DOHH2 (cell line): Measurements from ENCODE around the gene NPPA.

ENCODE experiments used
- H3F3A ChIP-seq: fragments of 200-600 bp; sonication (generic), shearing (Covaris generic); 2 replicates; pipeline ENCODE4 v1.6.0; 2016; ENCODE audit warnings: antibody characterized with exemption, mild to moderate bottlenecking; ENCODE audit not compliant: control insufficient read depth, insufficient read depth
- H3K27ac ChIP-seq: fragments of 200-600 bp; sonication (generic); 2 replicates; pipeline ENCODE4 v1.5.1; 2014; ENCODE audit warnings: low read depth, mild to moderate bottlenecking, low read length, moderate library complexity
- H3K27me3 ChIP-seq: fragments of 200-600 bp; sonication (generic); 2 replicates; pipeline ENCODE4 v1.6.1; 2014; ENCODE audit warnings: mild to moderate bottlenecking, low read length, mixed read lengths; ENCODE audit not compliant: control insufficient read depth
- H3K36me3 ChIP-seq: fragments of 200-600 bp; sonication (generic); 2 replicates; pipeline ENCODE4 v1.6.1; 2014; ENCODE audit warnings: mild to moderate bottlenecking, low read length, moderate library complexity, mixed read lengths; ENCODE audit not compliant: control insufficient read depth
- H3K4me1 ChIP-seq: fragments of 200-600 bp; sonication (generic); 2 replicates; pipeline ENCODE4 v1.6.1; 2014; ENCODE audit warnings: mild to moderate bottlenecking, low read length, mixed read lengths; ENCODE audit not compliant: control insufficient read depth
- H3K4me2 ChIP-seq: fragments of 200-600 bp; sonication (generic); 2 replicates; pipeline ENCODE4 v1.6.0; 2014; ENCODE audit warnings: mild to moderate bottlenecking, low read length, moderate library complexity
- H3K4me3 ChIP-seq: fragments of 200-600 bp; sonication (generic); 2 replicates; pipeline ENCODE4 v1.5.1; 2014; ENCODE audit warnings: mild to moderate bottlenecking, low read length, mixed read lengths
- H3K79me2 ChIP-seq: fragments of 200-600 bp; sonication (generic); 2 replicates; pipeline ENCODE4 v1.6.1; 2014; ENCODE audit warnings: mild to moderate bottlenecking, low read length, mixed read lengths; ENCODE audit not compliant: control insufficient read depth
- H3K9me2 ChIP-seq: fragments of 200-600 bp; sonication (generic); replicated peaks from 2 replicates; pipeline ENCODE4 v1.6.1; 2014; ENCODE audit warnings: mild to moderate bottlenecking, low read length, mixed read lengths; ENCODE audit not compliant: control insufficient read depth
- H3K9me3 ChIP-seq: fragments of 200-600 bp; sonication (generic); 2 replicates; pipeline ENCODE4 v1.6.1; 2014; ENCODE audit warnings: antibody characterized with exemption, low read length, mixed read lengths; ENCODE audit not compliant: control insufficient read depth, insufficient read depth
- H4K20me1 ChIP-seq: fragments of 200-600 bp; sonication (generic); 2 replicates; pipeline ENCODE4 v1.6.0; 2014; ENCODE audit warnings: low read depth, mild to moderate bottlenecking, antibody characterized with exemption, low read length, moderate library complexity; ENCODE audit not compliant: control insufficient read depth, insufficient read depth
- CTCF ChIP-seq: fragments of 200-600 bp; sonication (generic); IDR thresholded peaks from one replicate; pipeline ENCODE4 v1.5.1; 2014; ENCODE audit warnings: antibody characterized with exemption, mild to moderate bottlenecking, low read depth, low read length; ENCODE audit not compliant: poor library complexity, severe bottlenecking
- EZH2phosphoT487 ChIP-seq: fragments of 200-600 bp; sonication (generic); IDR thresholded peaks from 2 replicates; pipeline ENCODE4 v1.6.1; 2017; ENCODE audit warnings: borderline replicate concordance, mild to moderate bottlenecking, antibody characterized with exemption, low read length, moderate library complexity, mixed read lengths

NPPA gene

GRCh38 chr1:11869104-11869503 is 21.5 kb upstream of the NPPA start:
- H3K4me1 ChIP-seq = peaks cover 6% of the 10 kb centered on the region
- H3K9me2 ChIP-seq = no peaks in the 10 kb centered on the region
- no peak overlapping the region for H3K27ac ChIP-seq
- no peaks in the 10 kb centered on the region for H3K79me2 ChIP-seq
- H3K9me3 ChIP-seq = no peaks in the 10 kb centered on the region
- no peaks in the 10 kb centered on the region for H4K20me1 ChIP-seq
- H3K4me2 ChIP-seq = no peak overlapping the region
- H3F3A ChIP-seq = no peaks in the 10 kb centered on the region
- peaks cover 17% of the 10 kb centered on the region for H3K27me3 ChIP-seq
- no peak for TF ChIP-seq CTCF
- no peaks in the 10 kb centered on the region for H3K36me3 ChIP-seq
- H3K4me3 ChIP-seq = no peak overlapping the region

DNA sequence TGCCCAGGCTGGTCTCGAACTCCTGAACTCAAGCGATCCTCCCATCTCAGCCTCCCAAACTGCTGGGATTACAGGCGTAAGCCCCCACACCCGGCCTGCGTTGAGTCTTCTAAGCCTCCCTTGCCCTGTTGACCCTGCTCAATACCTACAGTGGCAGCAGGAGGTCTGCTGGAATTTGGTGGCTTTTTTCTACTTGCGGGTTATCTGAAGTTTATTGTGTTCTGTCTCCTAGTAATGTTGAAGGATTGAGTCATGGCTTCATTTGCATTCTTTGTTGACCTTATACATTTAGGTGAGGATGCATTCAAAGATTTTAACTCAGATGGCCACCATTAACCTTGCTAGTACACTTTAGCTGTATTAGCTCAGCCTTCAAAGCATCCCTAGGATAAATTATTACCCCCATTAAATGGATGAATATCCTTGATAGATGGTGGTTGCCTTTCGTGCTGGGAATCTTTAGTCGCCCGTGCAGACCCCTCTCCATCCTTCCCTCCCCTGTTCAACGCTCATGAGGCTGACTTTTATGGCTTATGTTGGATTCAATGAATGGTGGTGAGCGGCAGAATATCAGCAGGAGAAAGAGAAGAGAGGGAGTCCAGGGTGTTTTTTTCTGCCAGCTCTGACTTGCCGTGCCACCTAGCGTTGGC is 20.9 kb upstream of the NPPA start:
- Histone ChIP-seq H3K27me3 (peaks cover 17% of the 10 kb centered on the region), H3K4me1 (peaks cover 12% of the 10 kb centered on the region), H3K9me2 (no peaks in the 10 kb centered on the region), H3K4me2 (no peak overlapping the region), H3K36me3 (no peaks in the 10 kb centered on the region), H3K4me3 (no peak overlapping the region), H3K79me2 (no peaks in the 10 kb centered on the region), H3K9me3 (no peaks in the 10 kb centered on the region), H4K20me1 (no peaks in the 10 kb centered on the region), H3K27ac (no peak overlapping the region), H3F3A (no peaks in the 10 kb centered on the region)
- TF ChIP-seq CTCF (no peak), EZH2phosphoT487 (no peak)

GRCh38 chr1:11862890-11863289 is 15.3 kb upstream of the NPPA start:
- Histone ChIP-seq H3F3A (no peaks in the 10 kb centered on the region), H3K4me3 (no peak overlapping the region), H3K36me3 (no peaks in the 10 kb centered on the region), H3K9me2 (no peaks in the 10 kb centered on the region), H3K4me2 (no peak overlapping the region), H3K27me3 (peaks cover 52% of the 10 kb centered on the region), H3K9me3 (no peaks in the 10 kb centered on the region), H3K27ac (no peak overlapping the region), H3K79me2 (no peaks in the 10 kb centered on the region), H4K20me1 (no peaks in the 10 kb centered on the region), H3K4me1 (peaks cover 20% of the 10 kb centered on the region)
- TF ChIP-seq CTCF (no peak), EZH2phosphoT487 (no peak)
